ENCODE data around the gene MLH1.

GRCh38 chr3:37037352-37037751 is 44.0 kb downstream of the MLH1 start:
- TF ChIP-seq EP300 (IDR thresholded peaks at IDR 0.05; ENCODE audit: borderline replicate concordance in 1 of 2, low read depth in 2 of 2, low read length in 2 of 2) (no peak), RAD21 (IDR thresholded peaks at IDR 0.05 in 1 of 2, conservative IDR thresholded peaks at IDR 0.05 in 1 of 2; ENCODE audit: low read depth in 2 of 2, low read length in 2 of 2) (no peak), SUZ12 (IDR thresholded peaks at IDR 0.05; ENCODE audit: low read length) (no peak), RNF2 (IDR thresholded peaks at IDR 0.05; ENCODE audit: borderline replicate concordance, low read depth, low read length, missing control alignments, poor library complexity, severe bottlenecking) (no peak), JUND (IDR thresholded peaks at IDR 0.05; ENCODE audit: low read length) (no peak), SP2 (IDR thresholded peaks at IDR 0.05; ENCODE audit: low read length) (no peak), KDM5A (IDR thresholded peaks at IDR 0.05; ENCODE audit: low read length) (no peak), CTCF (IDR thresholded peaks at IDR 0.05; ENCODE audit: control extremely low read depth in 1 of 3, insufficient read depth in 1 of 3, low read depth in 1 of 3, low read length in 3 of 3) (no peak)

Measured in H1 (cell line).